DND-41 (cell line): Measurements from ENCODE around the gene CPNE5.

ENCODE experiments used
- ATAC-seq: fragments of 200-7000 bp; cut with Tn5 transposase; 3 replicates; pipeline ENCODE4 v1.9.1; 2021; ENCODE audit warnings: low read depth; ENCODE audit not compliant: insufficient read depth
- DNase-seq: peaks from one replicate; pipeline ENCODE4 v3.0.0-alpha.2; 2020
- H2AFZ ChIP-seq: 2 replicates; pipeline ENCODE4 v1.6.0; 2012; ENCODE audit warnings: low read depth, low read length
- H3K27ac ChIP-seq: 2 replicates; pipeline ENCODE4 v1.5.1; 2012; ENCODE audit warnings: low read length, inconsistent platforms
- H3K27me3 ChIP-seq: fragments of 200-600 bp; sonication (generic); 2 replicates; pipeline ENCODE4 v1.6.0; 2012; ENCODE audit warnings: low read length, mild to moderate bottlenecking, inconsistent platforms; ENCODE audit not compliant: insufficient read depth, poor library complexity
- H3K36me3 ChIP-seq: 2 replicates; pipeline ENCODE4 v1.5.1; 2012; ENCODE audit warnings: low read length, inconsistent platforms; ENCODE audit not compliant: insufficient read depth
- H3K4me1 ChIP-seq: 2 replicates; pipeline ENCODE4 v1.5.1; 2012; ENCODE audit warnings: mild to moderate bottlenecking, low read length; ENCODE audit not compliant: insufficient read depth
- H3K4me2 ChIP-seq: 2 replicates; pipeline ENCODE4 v1.6.0; 2012; ENCODE audit warnings: mild to moderate bottlenecking, moderate library complexity, low read length, inconsistent platforms; ENCODE audit not compliant: insufficient read depth
- H3K4me3 ChIP-seq, 2 experiments: fragments of 200-600 bp in 1 of 2; shearing (Covaris generic) in 1 of 2; 2 replicates each; pipeline ENCODE4 v1.5.1; 2012 to 2016; ENCODE audit warnings: inconsistent platforms in 2 of 2, low read length in 2 of 2, mild to moderate bottlenecking in 2 of 2, low read depth in 1 of 2, moderate library complexity in 1 of 2
- H3K79me2 ChIP-seq: 2 replicates; pipeline ENCODE4 v1.6.0; 2012; ENCODE audit warnings: low read length, inconsistent platforms; ENCODE audit not compliant: insufficient read depth
- H3K9ac ChIP-seq: 2 replicates; pipeline ENCODE4 v1.6.0; 2012; ENCODE audit warnings: low read depth, mild to moderate bottlenecking, inconsistent platforms, low read length, moderate library complexity
- H3K9me3 ChIP-seq: 2 replicates; pipeline ENCODE4 v1.5.1; 2012; ENCODE audit warnings: low read length, moderate library complexity, mild to moderate bottlenecking, inconsistent platforms; ENCODE audit not compliant: insufficient read depth, severe bottlenecking
- H4K20me1 ChIP-seq: 2 replicates; pipeline ENCODE4 v1.6.0; 2012; ENCODE audit warnings: low read length; ENCODE audit not compliant: insufficient read depth
- EZH2 ChIP-seq: IDR thresholded peaks from 3 replicates; pipeline ENCODE4 v1.6.1; 2012; ENCODE audit warnings: borderline replicate concordance, low read depth, mild to moderate bottlenecking, moderate library complexity, low read length, inconsistent platforms; ENCODE audit not compliant: severe bottlenecking
- TF ChIP-seq, protein P1 (sequence below): IDR thresholded peaks from 2 replicates; pipeline ENCODE4 v1.5.1; 2012; ENCODE audit warnings: borderline replicate concordance, low read length, moderate library complexity, mild to moderate bottlenecking; ENCODE audit not compliant: poor library complexity, severe bottlenecking; ENCODE audit errors: extremely low read depth

CPNE5 gene

GRCh38 chr6:36871686-36872085 is 32.4 kb upstream of the CPNE5 start:
- ATAC-seq (no peak), DNase-seq (no peak)
- Histone ChIP-seq H3K4me2 (peak overlapping the region; percentile 23; the same call in 1 of the 2 replicates), H2AFZ (no peak overlapping the region), H3K9me3 (no peaks in the 10 kb centered on the region), H3K27ac (0 out of 2 replicates have a peak overlapping the region, but pooled peaks have one; percentile 18), H3K27me3 (no peaks in the 10 kb centered on the region), H3K4me1 (peaks cover 75% of the 10 kb centered on the region), H3K36me3 (peaks cover 59% of the 10 kb centered on the region), H3K4me3 (no peak overlapping the region), H3K79me2 (peaks cover 77% of the 10 kb centered on the region), H3K9ac (no peak overlapping the region), H4K20me1 (peaks cover 11% of the 10 kb centered on the region; the same call in 1 of the 2 replicates)
- TF ChIP-seq, protein P1, sequence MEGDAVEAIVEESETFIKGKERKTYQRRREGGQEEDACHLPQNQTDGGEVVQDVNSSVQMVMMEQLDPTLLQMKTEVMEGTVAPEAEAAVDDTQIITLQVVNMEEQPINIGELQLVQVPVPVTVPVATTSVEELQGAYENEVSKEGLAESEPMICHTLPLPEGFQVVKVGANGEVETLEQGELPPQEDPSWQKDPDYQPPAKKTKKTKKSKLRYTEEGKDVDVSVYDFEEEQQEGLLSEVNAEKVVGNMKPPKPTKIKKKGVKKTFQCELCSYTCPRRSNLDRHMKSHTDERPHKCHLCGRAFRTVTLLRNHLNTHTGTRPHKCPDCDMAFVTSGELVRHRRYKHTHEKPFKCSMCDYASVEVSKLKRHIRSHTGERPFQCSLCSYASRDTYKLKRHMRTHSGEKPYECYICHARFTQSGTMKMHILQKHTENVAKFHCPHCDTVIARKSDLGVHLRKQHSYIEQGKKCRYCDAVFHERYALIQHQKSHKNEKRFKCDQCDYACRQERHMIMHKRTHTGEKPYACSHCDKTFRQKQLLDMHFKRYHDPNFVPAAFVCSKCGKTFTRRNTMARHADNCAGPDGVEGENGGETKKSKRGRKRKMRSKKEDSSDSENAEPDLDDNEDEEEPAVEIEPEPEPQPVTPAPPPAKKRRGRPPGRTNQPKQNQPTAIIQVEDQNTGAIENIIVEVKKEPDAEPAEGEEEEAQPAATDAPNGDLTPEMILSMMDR = no peak
- TF ChIP-seq EZH2 = no peak

- Histone ChIP-seq H3K9me3 (no peaks in the 10 kb centered on the region), H3K4me3 (no peak overlapping the region), H3K36me3 (peaks cover 95% of the 10 kb centered on the region), H4K20me1 (peaks cover 44% of the 10 kb centered on the region; the same call in 1 of the 2 replicates), H3K4me1 (peaks cover 57% of the 10 kb centered on the region), H3K4me2 (peak overlapping the region; percentile 21; the same call in 1 of the 2 replicates), H3K9ac (no peak overlapping the region), H3K27ac (peak overlapping the region; percentile 32; the same call in 1 of the 2 replicates), H2AFZ (no peak overlapping the region), H3K27me3 (no peaks in the 10 kb centered on the region), H3K79me2 (peaks cover 98% of the 10 kb centered on the region)
- no peak for ATAC-seq
- DNase-seq = no peak
- TF ChIP-seq EZH2 = no peak
- TF ChIP-seq, protein P1 = no peak
Observed at GRCh38 chr6:36867471-36868224, 28.4 kb upstream of the CPNE5 start.

GRCh38 chr6:36865835-36866234 is 26.6 kb upstream of the CPNE5 start:
- TF ChIP-seq EZH2 = no peak
- TF ChIP-seq, protein P1 = no peak
- peaks cover 52% of the 10 kb centered on the region for H4K20me1 ChIP-seq
- no peak for ATAC-seq

More at GRCh38 chr6:36865835-36866234, 26.6 kb upstream of the CPNE5 start:
- no peaks in the 10 kb centered on the region for H3K9me3 ChIP-seq
- no peak for DNase-seq
- no peak overlapping the region for H3K4me3 ChIP-seq
- H2AFZ ChIP-seq = no peak overlapping the region
- no peak overlapping the region for H3K27ac ChIP-seq
- no peaks in the 10 kb centered on the region for H3K27me3 ChIP-seq
- H3K4me1 ChIP-seq = peaks cover 40% of the 10 kb centered on the region
- H3K36me3 ChIP-seq = peaks cover 97% of the 10 kb centered on the region
- no peak overlapping the region for H3K4me2 ChIP-seq
- peaks cover 97% of the 10 kb centered on the region for H3K79me2 ChIP-seq
- H3K9ac ChIP-seq = no peak overlapping the region
